GM19351 (cell line): ENCODE data around the gene MLF2.
"Not testable (repeated sequence)": the region's sequence is repeated elsewhere in the genome, so short reads cannot be mapped to it uniquely, and the experiment has no call there.

ENCODE experiments used
- ATAC-seq: cut with Tn5 transposase; IDR thresholded peaks from one replicate; pipeline ENCODE4 v1.9.1; 2021; ENCODE audit warnings: mild to moderate bottlenecking, moderate library complexity; ENCODE audit not compliant: unreplicated experiment

The MLF2 gene

DNA sequence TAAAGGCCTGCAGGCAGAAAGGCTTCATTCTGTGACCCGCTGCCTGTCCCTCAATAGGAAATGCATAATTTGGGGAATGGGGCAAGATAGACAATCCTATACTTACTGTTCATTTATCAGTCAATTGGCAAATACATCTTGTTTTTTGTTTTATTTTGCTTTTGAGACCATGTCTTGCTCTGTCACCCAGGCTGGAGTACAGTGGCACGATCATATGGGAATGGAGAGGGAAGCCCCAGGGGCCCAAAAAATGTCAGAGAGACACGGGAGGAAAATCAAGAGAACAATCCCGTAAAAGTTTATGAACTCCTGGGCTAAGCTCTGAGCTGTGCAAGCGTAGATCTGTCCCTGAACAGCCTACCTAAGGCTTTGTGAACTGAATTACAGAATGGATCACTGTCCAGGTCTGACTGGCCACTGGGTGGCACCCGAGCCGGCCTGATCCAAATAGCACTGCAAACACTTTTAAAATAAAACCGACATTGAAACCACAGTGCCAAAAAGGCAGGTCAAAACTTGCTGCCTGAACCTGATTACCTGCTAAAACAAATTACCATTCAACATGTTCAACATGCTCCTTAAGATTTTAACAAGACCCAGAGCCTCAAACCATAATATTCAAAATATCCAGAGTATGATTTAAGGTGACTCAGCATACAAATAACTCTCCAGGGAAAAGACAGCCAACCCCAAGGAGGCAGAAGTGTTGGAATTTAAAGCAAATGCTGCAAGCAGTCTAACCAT lies 17.3 kb downstream of the MLF2 start:
- ATAC-seq: no peak

DNA sequence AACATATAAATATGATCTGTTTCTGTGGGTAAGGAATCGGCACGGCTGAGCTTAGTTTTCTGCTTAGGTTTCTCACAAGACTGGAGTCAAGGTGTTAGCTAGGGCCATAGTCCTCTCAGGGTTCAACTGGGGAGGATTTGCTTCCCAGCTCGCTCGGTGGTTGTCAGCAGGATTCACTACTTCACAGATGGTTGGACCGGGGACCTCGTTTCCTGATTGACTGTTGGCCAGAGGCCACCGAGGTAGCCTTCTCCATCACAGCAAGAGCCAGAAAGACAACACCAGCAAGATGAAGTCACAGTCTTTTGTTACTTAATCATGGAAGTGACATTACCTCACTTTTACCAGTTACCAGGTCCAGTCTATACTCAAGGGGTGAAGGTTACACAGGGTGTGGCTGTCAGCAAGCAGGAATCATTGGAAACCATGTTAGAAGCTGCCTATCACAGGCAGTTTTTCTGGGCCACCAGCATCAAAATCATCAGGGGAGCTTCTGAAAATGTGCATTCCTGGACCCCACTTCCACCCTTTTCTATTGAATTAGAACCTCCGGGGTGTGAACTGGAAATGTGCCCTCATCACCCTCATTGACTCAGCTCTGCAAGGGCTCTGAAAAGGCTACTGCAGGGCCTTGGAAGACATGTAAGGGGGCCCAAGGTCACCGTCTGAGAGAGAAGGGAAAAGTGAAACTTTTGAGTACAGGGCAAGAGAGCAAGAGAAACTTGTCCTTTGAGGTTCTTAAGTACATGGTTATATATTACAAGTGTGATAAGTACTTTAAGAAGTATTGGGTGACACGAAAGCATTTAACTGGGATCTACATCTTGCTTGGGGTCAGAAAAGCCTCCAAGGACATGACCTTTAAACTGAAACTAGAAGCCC lies 18.2 kb downstream of the MLF2 start:
- ATAC-seq: no peak

- ATAC-seq: no peak
These were observed 22.8 kb downstream of the MLF2 start for GRCh38 chr12:6730169-6730568.

- no peak for ATAC-seq
These were observed 23.8 kb downstream of the MLF2 start for GRCh38 chr12:6729186-6729585.

DNA sequence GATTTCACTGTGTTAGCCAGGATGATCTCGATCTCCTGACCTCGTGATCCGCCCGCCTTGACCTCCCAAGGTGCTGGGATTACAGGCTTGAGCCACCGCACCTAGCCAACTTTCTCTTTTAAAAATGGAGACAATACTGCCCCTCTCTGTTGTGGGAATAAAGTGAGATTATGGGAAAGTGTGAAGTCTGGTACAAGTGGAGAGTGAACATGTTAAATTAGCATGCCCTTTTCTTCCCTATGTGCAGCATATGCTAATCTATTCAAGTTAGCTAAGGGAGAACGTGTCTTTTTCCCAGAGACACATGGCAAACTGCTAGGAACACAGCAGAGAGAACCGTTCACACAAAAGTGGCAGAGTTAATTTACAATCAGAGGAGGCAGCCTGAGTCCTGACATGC lies 27.6 kb downstream of the MLF2 start:
- ATAC-seq: no peak

GRCh38 chr12:6724409-6724797 lies 28.5 kb downstream of the MLF2 start:
- ATAC-seq: no peak

DNA sequence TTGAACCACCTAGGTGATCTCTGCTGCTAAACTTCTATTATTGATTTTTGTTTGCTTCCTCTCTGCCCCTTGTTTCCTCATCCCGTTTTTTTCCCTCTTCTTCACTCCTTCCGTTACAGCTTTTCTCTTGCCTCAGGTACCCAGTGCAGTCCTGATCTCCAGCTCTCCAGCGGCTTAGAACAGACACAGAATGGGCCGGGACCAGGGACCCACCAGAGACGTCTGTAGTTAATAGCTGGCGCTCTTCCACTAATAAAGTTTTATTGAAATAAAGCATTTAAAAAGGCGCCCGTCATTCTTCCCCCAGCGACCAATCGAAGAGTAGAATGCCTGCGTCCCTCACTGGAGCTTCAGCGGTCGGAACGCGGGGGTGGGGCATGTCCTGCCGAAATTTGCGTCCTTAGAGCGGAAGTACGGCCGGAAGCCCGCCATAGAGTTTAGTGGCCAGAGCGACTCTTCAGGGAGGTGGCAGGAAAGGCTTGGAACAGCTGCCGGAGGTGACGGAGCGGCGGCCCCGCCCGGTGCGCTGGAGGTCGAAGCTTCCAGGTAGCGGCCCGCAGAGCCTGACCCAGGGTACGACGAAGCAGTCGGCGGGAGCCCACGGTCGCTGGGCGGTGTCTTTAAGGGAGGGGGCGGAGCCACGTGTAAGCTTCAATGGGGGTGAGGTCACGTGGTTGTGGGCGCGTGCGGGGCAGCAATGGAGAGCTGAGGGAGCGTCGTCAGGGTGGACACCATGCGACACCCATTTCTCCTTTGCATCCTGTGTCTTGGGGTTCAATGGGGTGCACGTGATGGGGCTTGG lies 29.1 kb downstream of the MLF2 start, which contains the start of gene COPS7A:
COPS7A (plus strand) TSS at position 440 of the 802 bp plus-strand sequence. CDS start 611 bp downstream, outside the sequence.
- ATAC-seq: peak; percentile 91

DNA sequence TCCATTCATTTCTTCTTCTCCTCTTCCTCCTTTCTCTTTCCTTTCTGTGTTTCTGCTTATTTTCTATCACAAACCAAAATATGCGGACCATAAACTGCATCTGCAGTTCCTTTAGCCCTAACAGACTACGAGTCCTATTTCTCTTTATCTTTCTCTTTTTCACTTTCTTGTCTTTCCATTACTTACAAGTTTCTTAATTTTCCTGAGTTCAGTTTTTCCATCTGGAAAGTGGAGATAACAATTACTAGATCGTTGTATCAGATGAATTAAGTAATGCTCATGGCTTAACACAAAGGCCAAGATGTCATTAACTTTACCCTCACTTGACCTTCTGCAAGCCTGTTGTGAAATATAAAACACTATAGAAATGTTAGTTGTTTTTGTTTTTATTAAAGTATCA lies 30.1 kb downstream of the MLF2 start:
- no peak for ATAC-seq

DNA sequence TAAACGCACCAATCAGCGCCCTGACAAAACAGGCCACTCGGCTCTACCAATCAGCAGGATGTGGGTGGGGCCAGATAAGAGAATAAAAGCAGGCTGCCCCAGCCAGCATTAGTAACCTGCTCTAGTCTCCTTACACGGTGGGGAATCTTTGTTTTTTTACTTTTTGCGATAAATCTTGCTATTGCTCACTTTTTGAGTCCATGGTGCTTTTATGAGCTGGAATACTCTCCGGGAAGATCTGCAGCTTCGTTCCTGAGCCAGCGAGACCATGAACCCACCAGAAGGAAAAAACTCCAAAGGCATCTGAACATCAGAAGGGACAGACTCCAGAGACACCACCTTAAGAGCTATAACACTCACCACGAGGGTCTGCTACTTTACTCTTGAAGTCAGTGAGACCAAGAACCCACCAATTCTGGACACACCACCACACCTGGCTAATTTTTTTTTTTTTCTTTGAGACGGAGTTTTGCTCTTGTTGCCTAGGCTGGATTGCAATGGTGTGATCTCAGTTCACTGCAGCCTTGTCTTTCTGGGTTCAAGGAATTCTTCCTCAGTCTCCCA lies 36.0 kb downstream of the MLF2 start:
- no peak for ATAC-seq

DNA sequence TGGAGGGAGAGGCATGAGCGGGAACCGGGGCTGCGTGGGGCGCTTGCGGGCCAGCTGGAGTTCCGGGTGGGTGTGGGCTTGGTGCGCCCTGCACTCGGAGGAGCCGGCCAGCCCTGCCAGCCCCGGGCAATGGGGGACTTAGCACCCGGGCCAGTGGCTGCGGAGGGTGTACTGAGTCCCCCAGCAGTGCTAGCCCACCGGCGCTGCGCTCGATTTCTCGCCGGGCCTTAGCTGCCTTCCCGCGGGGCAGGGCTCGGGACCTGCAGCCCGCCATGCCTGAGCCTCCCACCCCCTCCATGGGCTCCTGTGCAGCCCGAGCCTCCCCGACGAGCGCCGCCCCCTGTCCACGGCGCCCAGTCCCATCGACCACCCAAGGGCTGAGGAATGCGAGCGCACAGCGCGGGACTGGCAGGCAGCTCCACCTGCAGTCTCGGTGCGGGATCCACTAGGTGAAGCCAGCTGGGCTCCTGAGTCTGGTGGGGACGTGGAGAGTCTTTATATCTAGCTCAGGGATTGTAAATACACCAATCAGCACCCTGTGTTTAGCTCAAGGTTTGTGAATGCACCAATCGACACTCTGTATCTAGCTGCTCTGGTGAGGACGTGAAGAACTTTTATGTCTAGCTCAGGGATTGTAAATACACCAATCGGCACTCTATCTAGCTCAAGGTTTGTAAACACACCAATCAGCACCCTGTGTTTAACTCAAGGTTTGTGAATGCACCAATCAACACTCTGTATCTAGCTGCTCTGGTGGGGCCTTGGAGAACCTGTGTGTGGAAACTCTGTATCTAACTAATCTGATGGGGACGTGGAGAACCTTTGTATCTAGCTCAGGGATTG lies 36.7 kb downstream of the MLF2 start:
- ATAC-seq: not testable (repeated sequence)

- no peak for ATAC-seq
These were observed 44.0 kb downstream of the MLF2 start for GRCh38 chr12:6708960-6709394.

- ATAC-seq: not testable (repeated sequence)
These were observed 44.6 kb downstream of the MLF2 start for GRCh38 chr12:6708351-6708750.

GRCh38 chr12:6703631-6704030 lies 49.3 kb downstream of the MLF2 start:
- no peak for ATAC-seq

DNA sequence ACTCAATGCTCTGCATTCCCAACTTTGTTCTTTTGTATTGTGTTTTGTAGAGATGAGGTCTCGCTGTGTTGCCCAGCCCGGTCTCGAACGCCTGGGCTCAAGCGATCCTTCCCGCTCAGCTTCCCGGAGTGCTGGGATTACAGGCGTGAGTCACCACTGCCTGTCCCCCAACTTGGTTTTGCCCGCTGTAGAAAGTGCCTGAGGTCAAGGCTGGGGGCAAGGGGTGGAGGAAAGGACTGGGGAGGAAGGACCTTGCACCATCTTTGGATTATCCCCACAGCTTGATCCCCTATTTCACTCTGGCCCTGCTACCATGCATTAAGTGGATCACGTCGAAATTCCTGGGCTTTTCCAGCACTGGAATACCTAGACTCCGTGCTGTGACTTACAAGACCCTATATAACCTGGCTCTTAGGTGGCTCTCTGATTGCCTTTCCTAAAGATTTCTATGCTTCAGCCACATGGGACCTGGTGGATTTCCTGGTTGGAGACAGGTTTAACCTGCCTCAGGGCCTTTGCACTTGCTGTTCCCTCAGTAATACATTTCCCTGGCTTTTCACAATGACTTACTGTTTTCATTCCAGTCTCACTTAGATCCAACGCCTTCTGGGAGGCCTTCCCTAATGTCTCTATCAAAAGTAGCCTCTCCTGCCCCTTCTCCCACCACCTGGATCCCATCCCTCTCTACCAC lies 51.7 kb downstream of the MLF2 start:
- no peak for ATAC-seq

DNA sequence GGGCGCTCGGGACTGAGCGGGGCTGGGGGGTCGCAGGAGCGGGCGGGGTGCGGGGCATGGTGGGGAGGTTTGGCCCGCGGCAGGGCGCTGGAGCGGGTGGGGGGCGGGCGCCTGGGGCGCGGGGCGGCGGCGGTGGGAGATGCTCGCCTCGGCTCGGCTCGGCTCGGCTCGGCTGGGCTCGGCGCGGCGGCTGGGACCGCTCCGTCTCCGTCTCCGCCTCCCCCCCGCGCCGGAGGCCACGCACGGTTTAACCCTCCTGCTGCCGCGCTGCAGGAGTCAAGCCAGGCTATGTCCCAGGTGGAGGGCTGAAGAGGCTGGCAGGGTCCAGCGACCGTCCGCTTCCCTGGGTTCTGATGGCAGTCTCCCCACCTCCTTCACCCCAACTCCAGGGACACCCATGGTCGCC lies 52.3 kb downstream of the MLF2 start, which contains the start of gene PIANP:
PIANP (minus strand) TSS at position 170 of the 406 bp plus-strand sequence. CDS start 2,754 bp downstream, outside the sequence.
- no peak for ATAC-seq

- ATAC-seq: no peak
These were observed 52.8 kb downstream of the MLF2 start for GRCh38 chr12:6699989-6700645.

DNA sequence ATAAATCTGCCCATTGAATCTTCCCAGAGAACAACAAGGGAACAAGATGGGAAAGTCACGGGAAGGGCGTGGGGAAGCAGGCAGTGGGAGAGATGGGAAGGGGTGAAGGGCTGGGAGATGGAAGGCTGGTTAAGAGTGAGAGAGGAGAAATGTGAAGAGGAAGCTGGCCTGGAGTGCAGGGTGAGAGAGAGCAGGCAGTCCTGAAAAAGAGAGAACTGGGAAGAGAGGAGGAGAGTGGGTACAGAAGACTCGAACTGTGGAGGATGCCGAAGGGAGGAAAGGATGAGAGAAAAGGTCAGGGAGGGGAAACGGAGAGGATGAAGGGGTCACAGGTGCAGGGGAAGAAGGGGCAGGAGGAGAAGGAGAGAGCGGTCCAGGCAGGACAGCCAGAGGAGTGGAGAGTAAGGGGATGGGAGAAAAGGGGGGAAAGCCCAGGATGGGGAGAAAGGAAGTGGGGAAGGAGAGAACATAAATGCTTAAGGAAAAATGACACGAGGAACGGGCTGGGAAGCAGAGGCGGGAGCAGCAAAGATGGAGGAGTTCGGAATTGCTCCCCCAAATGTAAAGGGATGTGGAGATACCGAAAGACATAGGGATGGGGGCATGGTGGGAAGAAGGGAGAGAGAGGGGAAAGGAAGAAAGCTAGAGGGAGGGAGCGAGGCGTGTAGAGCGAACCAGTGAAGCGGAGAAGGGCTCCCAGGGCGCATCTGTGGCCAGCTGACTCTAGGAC lies 53.5 kb downstream of the MLF2 start:
- no peak for ATAC-seq
